HepG2 (cell line): ENCODE data around the gene MIER1. TPM values are rescaled to one million over a fixed set of nuclear protein-coding genes. Genes with fewer than 3 reads are reported as not detected.

Experiments used
- BORCS8-MEF2B ChIP-seq: sonication (generic); formaldehyde crosslinking; IDR thresholded peaks from 2 replicates; pipeline ENCODE4 v1.8.0; 2022; ENCODE audit warnings: mild to moderate bottlenecking, missing genetic modification reagents
- GATAD1 ChIP-seq: IDR thresholded peaks from 2 replicates; pipeline ENCODE4 v1.6.1; 2016; ENCODE audit warnings: missing genetic modification reagents, missing compliant biosample characterization
- HDAC1 ChIP-seq: sonication (generic); formaldehyde crosslinking; IDR thresholded peaks from 2 replicates; pipeline ENCODE4 v1.5.1; 2020; ENCODE audit warnings: mild to moderate bottlenecking, missing genetic modification reagents
- RARA ChIP-seq: IDR thresholded peaks from 2 replicates; pipeline ENCODE4 v1.6.1; 2016; ENCODE audit warnings: missing genetic modification reagents, missing compliant biosample characterization
- ZMYM3 ChIP-seq: sonication (generic); formaldehyde crosslinking; IDR thresholded peaks from 2 replicates; pipeline ENCODE4 v1.5.1; 2020; ENCODE audit warnings: mild to moderate bottlenecking, missing genetic modification reagents
- ZNF224 ChIP-seq: sonication (generic); formaldehyde crosslinking; IDR thresholded peaks from 2 replicates; pipeline ENCODE4 v1.5.0; 2020; ENCODE audit warnings: mild to moderate bottlenecking, missing genetic modification reagents
- ZNF234 ChIP-seq: sonication (generic); formaldehyde crosslinking; conservative IDR thresholded peaks from 2 replicates; pipeline ENCODE4 v1.5.1; 2020; ENCODE audit warnings: mild to moderate bottlenecking, missing genetic modification reagents
- polyA plus RNA-seq, 8 experiments: library from polyadenylated mRNA; depleted of rRNA in 3 of 8; stranded (reverse) in 7 of 8; unstranded in 1 of 8; fragments of >200 nt; fragmentation: Illumina TruSeq in 4 of 8; extraction: Trizol in 4 of 8; gene quantifications; 2 replicates each; pipeline versions ENCODE4 v1.2.1 to v1.2.3, GENCODE V29; 2011 to 2016; ENCODE audit warnings: low read depth in 4 of 8, missing spikeins in 1 of 8, mixed read lengths in 1 of 8; ENCODE audit not compliant: insufficient read depth in 1 of 8
- total RNA-seq, 5 experiments: library from RNA; depleted of rRNA; stranded (reverse); fragments of >200 nt; fragmentation: Illumina TruSeq; extraction: Trizol; gene quantifications; 2 replicates each; pipeline ENCODE4 v1.2.3, GENCODE V29; 2016; ENCODE audit warnings: low read depth in 1 of 5
- TF ChIP-seq, protein P1 (sequence below): sonication (generic); formaldehyde crosslinking; IDR thresholded peaks from 2 replicates; pipeline ENCODE4 v1.4.0; 2020; ENCODE audit warnings: missing genetic modification reagents
- TF ChIP-seq, protein P2 (sequence below): sonication (generic); formaldehyde crosslinking; IDR thresholded peaks from 2 replicates; pipeline ENCODE4 v1.5.1; 2020; ENCODE audit warnings: mild to moderate bottlenecking, moderate library complexity, missing genetic modification reagents
- TF ChIP-seq, protein P3 (sequence below): IDR thresholded peaks from 2 replicates; pipeline ENCODE4 v1.6.1; 2016
- TF ChIP-seq, protein P4 (sequence below): sonication (generic); formaldehyde crosslinking; IDR thresholded peaks from 2 replicates; pipeline ENCODE4 v1.4.0; 2020; ENCODE audit warnings: mild to moderate bottlenecking, missing genetic modification reagents
- TF ChIP-seq, protein P5 (sequence below): sonication (generic); formaldehyde crosslinking; IDR thresholded peaks from one replicate; pipeline ENCODE4 v1.5.1; 2020; ENCODE audit warnings: mild to moderate bottlenecking, missing genetic modification reagents; ENCODE audit errors: not compliant biosample characterization

Gene MIER1
- total and polyA plus RNA-seq, 2 of the 13 experiments (the other 11 are each of a cell fraction or from before 2014, with no cell fraction given): 7.0 to 30.4 TPM

DNA sequence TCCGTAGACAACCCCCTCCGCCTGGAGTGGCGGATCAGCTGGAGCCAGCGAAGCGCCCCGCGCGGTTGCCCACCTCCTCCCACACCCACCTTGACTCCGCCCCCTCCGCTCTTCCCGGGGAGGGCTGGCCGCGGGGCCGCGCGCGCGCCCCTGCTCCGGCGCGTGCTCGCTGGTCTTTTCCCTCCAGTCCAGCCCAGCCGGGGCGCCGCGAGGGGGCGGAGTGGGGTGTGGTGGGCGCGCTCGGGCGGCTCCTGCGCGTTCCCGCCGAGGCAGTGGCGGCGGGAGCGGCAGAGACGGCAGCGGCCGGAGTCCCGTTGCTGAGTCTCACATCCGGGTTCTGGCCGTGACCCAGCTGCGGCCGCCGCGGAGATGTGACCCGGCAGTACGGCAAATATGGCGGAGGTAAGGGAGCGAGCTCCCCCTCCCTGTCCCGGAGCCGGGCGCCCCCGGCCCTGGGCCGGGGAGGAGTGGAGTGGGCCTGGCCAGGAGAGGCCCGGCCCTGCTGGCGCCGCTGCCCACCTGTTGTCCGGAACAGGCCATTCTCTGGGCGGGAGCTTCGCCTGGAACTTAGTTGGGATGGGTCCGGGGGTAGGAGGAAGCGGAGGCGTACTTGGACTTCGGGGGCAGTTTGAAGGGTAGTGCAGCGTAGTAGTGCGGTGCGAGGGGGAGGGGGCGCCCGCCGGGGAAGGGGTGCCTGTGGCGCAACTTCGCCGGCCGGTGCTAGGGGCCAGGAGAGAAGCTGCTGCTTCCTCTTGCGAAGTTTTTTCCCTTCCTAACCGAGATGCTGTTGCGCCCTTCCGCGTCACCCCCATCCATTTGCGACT is 5.4 kb downstream of the MIER1 start (continued):
- TF ChIP-seq, protein P1, sequence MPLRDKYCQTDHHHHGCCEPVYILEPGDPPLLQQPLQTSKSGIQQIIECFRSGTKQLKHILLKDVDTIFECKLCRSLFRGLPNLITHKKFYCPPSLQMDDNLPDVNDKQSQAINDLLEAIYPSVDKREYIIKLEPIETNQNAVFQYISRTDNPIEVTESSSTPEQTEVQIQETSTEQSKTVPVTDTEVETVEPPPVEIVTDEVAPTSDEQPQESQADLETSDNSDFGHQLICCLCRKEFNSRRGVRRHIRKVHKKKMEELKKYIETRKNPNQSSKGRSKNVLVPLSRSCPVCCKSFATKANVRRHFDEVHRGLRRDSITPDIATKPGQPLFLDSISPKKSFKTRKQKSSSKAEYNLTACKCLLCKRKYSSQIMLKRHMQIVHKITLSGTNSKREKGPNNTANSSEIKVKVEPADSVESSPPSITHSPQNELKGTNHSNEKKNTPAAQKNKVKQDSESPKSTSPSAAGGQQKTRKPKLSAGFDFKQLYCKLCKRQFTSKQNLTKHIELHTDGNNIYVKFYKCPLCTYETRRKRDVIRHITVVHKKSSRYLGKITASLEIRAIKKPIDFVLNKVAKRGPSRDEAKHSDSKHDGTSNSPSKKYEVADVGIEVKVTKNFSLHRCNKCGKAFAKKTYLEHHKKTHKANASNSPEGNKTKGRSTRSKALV (CRISPR knock-in tag): no peak
- TF ChIP-seq ZMYM3 (CRISPR knock-in tag): peak; percentile 35; the same call in 1 of the 2 replicates
- TF ChIP-seq RARA (CRISPR knock-in tag): 0 out of 2 replicates have a peak, but pooled peaks have one; percentile 16
- TF ChIP-seq, protein P2, sequence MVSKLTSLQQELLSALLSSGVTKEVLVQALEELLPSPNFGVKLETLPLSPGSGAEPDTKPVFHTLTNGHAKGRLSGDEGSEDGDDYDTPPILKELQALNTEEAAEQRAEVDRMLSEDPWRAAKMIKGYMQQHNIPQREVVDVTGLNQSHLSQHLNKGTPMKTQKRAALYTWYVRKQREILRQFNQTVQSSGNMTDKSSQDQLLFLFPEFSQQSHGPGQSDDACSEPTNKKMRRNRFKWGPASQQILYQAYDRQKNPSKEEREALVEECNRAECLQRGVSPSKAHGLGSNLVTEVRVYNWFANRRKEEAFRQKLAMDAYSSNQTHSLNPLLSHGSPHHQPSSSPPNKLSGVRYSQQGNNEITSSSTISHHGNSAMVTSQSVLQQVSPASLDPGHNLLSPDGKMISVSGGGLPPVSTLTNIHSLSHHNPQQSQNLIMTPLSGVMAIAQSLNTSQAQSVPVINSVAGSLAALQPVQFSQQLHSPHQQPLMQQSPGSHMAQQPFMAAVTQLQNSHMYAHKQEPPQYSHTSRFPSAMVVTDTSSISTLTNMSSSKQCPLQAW (CRISPR knock-in tag): no peak
- peak; percentile 37; the same call in 1 of the 2 replicates for TF ChIP-seq HDAC1 (CRISPR knock-in tag)
- TF ChIP-seq, protein P3, sequence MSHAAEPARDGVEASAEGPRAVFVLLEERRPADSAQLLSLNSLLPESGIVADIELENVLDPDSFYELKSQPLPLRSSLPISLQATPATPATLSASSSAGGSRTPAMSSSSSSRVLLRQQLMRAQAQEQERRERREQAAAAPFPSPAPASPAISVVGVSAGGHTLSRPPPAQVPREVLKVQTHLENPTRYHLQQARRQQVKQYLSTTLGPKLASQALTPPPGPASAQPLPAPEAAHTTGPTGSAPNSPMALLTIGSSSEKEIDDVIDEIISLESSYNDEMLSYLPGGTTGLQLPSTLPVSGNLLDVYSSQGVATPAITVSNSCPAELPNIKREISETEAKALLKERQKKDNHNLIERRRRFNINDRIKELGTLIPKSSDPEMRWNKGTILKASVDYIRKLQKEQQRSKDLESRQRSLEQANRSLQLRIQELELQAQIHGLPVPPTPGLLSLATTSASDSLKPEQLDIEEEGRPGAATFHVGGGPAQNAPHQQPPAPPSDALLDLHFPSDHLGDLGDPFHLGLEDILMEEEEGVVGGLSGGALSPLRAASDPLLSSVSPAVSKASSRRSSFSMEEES: no peak
- no peak for TF ChIP-seq ZNF224 (CRISPR knock-in tag)
- TF ChIP-seq GATAD1: peak; percentile 66
- TF ChIP-seq BORCS8-MEF2B (CRISPR knock-in tag): 0 out of 2 replicates have a peak, but pooled peaks have one; percentile 70
- no peak for TF ChIP-seq ZNF234 (CRISPR knock-in tag)
- TF ChIP-seq, protein P4, sequence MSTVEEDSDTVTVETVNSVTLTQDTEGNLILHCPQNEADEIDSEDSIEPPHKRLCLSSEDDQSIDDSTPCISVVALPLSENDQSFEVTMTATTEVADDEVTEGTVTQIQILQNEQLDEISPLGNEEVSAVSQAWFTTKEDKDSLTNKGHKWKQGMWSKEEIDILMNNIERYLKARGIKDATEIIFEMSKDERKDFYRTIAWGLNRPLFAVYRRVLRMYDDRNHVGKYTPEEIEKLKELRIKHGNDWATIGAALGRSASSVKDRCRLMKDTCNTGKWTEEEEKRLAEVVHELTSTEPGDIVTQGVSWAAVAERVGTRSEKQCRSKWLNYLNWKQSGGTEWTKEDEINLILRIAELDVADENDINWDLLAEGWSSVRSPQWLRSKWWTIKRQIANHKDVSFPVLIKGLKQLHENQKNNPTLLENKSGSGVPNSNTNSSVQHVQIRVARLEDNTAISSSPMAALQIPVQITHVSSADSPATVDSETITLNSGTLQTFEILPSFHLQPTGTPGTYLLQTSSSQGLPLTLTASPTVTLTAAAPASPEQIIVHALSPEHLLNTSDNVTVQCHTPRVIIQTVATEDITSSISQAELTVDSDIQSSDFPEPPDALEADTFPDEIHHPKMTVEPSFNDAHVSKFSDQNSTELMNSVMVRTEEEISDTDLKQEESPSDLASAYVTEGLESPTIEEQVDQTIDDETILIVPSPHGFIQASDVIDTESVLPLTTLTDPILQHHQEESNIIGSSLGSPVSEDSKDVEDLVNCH (CRISPR knock-in tag): peak; percentile 98; the same call in 1 of the 2 replicates
- TF ChIP-seq, protein P5, sequence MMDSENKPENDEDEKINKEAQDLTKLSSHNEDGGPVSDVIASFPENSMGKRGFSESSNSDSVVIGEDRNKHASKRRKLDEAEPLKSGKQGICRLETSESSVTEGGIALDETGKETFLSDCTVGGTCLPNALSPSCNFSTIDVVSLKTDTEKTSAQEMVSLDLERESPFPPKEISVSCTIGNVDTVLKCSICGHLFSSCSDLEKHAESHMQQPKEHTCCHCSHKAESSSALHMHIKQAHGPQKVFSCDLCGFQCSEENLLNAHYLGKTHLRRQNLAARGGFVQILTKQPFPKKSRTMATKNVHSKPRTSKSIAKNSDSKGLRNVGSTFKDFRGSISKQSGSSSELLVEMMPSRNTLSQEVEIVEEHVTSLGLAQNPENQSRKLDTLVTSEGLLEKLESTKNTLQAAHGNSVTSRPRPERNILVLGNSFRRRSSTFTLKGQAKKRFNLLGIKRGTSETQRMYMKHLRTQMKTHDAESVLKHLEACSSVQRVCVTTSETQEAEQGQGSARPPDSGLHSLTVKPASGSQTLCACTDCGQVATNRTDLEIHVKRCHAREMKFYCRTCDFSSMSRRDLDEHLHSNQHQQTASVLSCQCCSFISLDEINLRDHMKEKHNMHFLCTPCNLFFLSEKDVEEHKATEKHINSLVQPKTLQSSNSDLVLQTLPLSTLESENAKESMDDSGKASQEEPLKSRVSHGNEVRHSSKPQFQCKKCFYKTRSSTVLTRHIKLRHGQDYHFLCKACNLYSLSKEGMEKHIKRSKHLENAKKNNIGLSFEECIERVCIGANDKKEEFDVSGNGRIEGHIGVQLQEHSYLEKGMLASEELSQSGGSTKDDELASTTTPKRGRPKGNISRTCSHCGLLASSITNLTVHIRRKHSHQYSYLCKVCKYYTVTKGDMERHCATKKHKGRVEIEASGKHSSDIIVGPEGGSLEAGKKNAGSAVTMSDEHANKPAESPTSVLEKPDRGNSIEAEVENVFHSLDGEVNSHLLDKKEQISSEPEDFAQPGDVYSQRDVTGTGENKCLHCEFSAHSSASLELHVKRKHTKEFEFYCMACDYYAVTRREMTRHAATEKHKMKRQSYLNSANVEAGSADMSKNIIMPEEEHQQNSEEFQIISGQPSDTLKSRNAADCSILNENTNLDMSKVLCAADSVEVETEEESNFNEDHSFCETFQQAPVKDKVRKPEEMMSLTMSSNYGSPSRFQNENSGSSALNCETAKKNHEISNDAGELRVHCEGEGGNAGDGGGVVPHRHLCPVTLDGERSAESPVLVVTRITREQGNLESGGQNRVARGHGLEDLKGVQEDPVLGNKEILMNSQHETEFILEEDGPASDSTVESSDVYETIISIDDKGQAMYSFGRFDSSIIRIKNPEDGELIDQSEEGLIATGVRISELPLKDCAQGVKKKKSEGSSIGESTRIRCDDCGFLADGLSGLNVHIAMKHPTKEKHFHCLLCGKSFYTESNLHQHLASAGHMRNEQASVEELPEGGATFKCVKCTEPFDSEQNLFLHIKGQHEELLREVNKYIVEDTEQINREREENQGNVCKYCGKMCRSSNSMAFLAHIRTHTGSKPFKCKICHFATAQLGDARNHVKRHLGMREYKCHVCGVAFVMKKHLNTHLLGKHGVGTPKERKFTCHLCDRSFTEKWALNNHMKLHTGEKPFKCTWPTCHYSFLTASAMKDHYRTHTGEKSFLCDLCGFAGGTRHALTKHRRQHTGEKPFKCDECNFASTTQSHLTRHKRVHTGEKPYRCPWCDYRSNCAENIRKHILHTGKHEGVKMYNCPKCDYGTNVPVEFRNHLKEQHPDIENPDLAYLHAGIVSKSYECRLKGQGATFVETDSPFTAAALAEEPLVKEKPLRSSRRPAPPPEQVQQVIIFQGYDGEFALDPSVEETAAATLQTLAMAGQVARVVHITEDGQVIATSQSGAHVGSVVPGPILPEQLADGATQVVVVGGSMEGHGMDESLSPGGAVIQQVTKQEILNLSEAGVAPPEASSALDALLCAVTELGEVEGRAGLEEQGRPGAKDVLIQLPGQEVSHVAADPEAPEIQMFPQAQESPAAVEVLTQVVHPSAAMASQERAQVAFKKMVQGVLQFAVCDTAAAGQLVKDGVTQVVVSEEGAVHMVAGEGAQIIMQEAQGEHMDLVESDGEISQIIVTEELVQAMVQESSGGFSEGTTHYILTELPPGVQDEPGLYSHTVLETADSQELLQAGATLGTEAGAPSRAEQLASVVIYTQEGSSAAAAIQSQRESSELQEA: no peak
